H9 (cell line): ENCODE data around the gene NAA20. TPM values are rescaled to one million over a fixed set of nuclear protein-coding genes. Genes with fewer than 3 reads are reported as not detected.

Experiments
- DNase-seq: peaks from one replicate; pipeline ENCODE4 v3.0.0-alpha.2; 2017
- H2AFZ ChIP-seq: one replicate; pipeline ENCODE4 v1.6.1; 2013; ENCODE audit warnings: mild to moderate bottlenecking, low read length, control low read depth, moderate library complexity
- H2AK5ac ChIP-seq: 2 replicates; pipeline ENCODE4 v1.6.1; 2013; ENCODE audit warnings: low read length, control low read depth, mixed read lengths; ENCODE audit not compliant: insufficient read length
- H2BK120ac ChIP-seq: one replicate; pipeline ENCODE4 v1.6.1; 2013; ENCODE audit warnings: low read depth, mild to moderate bottlenecking, low read length, control low read depth, inconsistent platforms; ENCODE audit not compliant: poor library complexity, severe bottlenecking
- H2BK12ac ChIP-seq: 2 replicates; pipeline ENCODE4 v1.6.1; 2013; ENCODE audit warnings: low read length, control low read depth, mixed read lengths, low read depth; ENCODE audit not compliant: insufficient read length
- H2BK15ac ChIP-seq: 2 replicates; pipeline ENCODE4 v1.6.1; 2013; ENCODE audit warnings: low read depth, low read length, control low read depth
- H2BK20ac ChIP-seq: one replicate; pipeline ENCODE4 v1.6.1; 2013; ENCODE audit warnings: low read depth, mild to moderate bottlenecking, low read length, control low read depth, inconsistent platforms; ENCODE audit not compliant: poor library complexity, severe bottlenecking
- H2BK5ac ChIP-seq: 2 replicates; pipeline ENCODE4 v1.6.1; 2013; ENCODE audit warnings: low read length, control low read depth, mixed read lengths; ENCODE audit not compliant: insufficient read length
- H3K14ac ChIP-seq: 2 replicates; pipeline ENCODE4 v1.6.1; 2013; ENCODE audit warnings: low read length, control low read depth; ENCODE audit not compliant: insufficient read depth
- H3K18ac ChIP-seq: 2 replicates; pipeline ENCODE4 v1.6.1; 2013; ENCODE audit warnings: low read depth, mild to moderate bottlenecking, mixed read lengths, low read length, control low read depth; ENCODE audit not compliant: insufficient read length
- H3K23ac ChIP-seq: 2 replicates; pipeline ENCODE4 v1.6.1; 2013; ENCODE audit warnings: low read length, control low read depth, mixed read lengths, low read depth; ENCODE audit not compliant: insufficient read length
- H3K23me2 ChIP-seq: 2 replicates; pipeline ENCODE4 v1.6.1; 2013; ENCODE audit warnings: low read depth, mild to moderate bottlenecking, mixed read lengths, low read length, control low read depth; ENCODE audit not compliant: insufficient read length, poor library complexity, severe bottlenecking
- H3K27ac ChIP-seq: 2 replicates; pipeline ENCODE4 v1.5.1; 2013; ENCODE audit warnings: low read length, control low read depth, mixed read lengths, low read depth; ENCODE audit not compliant: insufficient read length
- H3K27me3 ChIP-seq: 2 replicates; pipeline ENCODE4 v1.6.1; 2013; ENCODE audit warnings: low read length, control low read depth, inconsistent platforms; ENCODE audit not compliant: insufficient read depth
- H3K4ac ChIP-seq: 2 replicates; pipeline ENCODE4 v1.6.1; 2013; ENCODE audit warnings: low read depth, mild to moderate bottlenecking, control low read depth, inconsistent platforms, low read length, moderate library complexity
- H3K4me1 ChIP-seq: 2 replicates; pipeline ENCODE4 v1.6.1; 2013; ENCODE audit warnings: low read length, control low read depth, inconsistent platforms; ENCODE audit not compliant: insufficient read depth
- H3K4me2 ChIP-seq: 2 replicates; pipeline ENCODE4 v1.6.1; 2013; ENCODE audit warnings: low read length, control low read depth, mixed read lengths; ENCODE audit not compliant: insufficient read length, insufficient read depth
- H3K56ac ChIP-seq: 2 replicates; pipeline ENCODE4 v1.6.1; 2013; ENCODE audit warnings: low read depth, mild to moderate bottlenecking, mixed read lengths, low read length, control low read depth; ENCODE audit not compliant: insufficient read length
- H3K79me1 ChIP-seq: 2 replicates; pipeline ENCODE4 v1.6.1; 2013; ENCODE audit warnings: low read depth, mild to moderate bottlenecking, moderate library complexity, low read length, control low read depth, inconsistent platforms; ENCODE audit not compliant: insufficient read depth, poor library complexity, severe bottlenecking
- H3K79me2 ChIP-seq: 2 replicates; pipeline ENCODE4 v1.6.1; 2013; ENCODE audit warnings: low read length, control low read depth, inconsistent platforms; ENCODE audit not compliant: insufficient read depth
- H3K9ac ChIP-seq: 2 replicates; pipeline ENCODE4 v1.6.1; 2013; ENCODE audit warnings: low read length, control low read depth, mixed read lengths; ENCODE audit not compliant: insufficient read length; ENCODE audit errors: extremely low read depth
- H3K9me3 ChIP-seq: one replicate; pipeline ENCODE4 v1.6.1; 2013; ENCODE audit warnings: low read depth, low read length, inconsistent platforms; ENCODE audit not compliant: control insufficient read depth
- H3T11ph ChIP-seq: one replicate; pipeline ENCODE4 v1.6.1; 2013; ENCODE audit warnings: mild to moderate bottlenecking, low read length, control low read depth, inconsistent platforms
- H4K20me1 ChIP-seq: one replicate; pipeline ENCODE4 v1.6.1; 2013; ENCODE audit not compliant: control insufficient read depth, insufficient read length, insufficient read depth
- H4K5ac ChIP-seq: 2 replicates; pipeline ENCODE4 v1.6.1; 2013; ENCODE audit warnings: low read depth, mild to moderate bottlenecking, mixed read lengths, low read length, control low read depth; ENCODE audit not compliant: insufficient read length
- H4K8ac ChIP-seq: replicated peaks from 2 replicates; pipeline ENCODE4 v1.6.1; 2013; ENCODE audit warnings: low read length, control low read depth, mixed read lengths, low read depth; ENCODE audit not compliant: insufficient read length
- H4K91ac ChIP-seq: 2 replicates; pipeline ENCODE4 v1.6.1; 2013; ENCODE audit warnings: low read depth, mild to moderate bottlenecking, moderate library complexity, mixed read lengths, low read length, control low read depth; ENCODE audit not compliant: insufficient read length
- H3K27ac Mint-ChIP-seq, 3 experiments: 2 replicates in 2 of 3; 3 replicates in 1 of 3; pipeline ENCODE4 v1.8.0; 2020 to 2021; ENCODE audit warnings: mixed read lengths in 3 of 3, mild to moderate bottlenecking in 1 of 3, moderate library complexity in 1 of 3
- H3K27me3 Mint-ChIP-seq: 2 replicates; pipeline ENCODE4 v1.8.0; 2021; ENCODE audit warnings: low read depth, mild to moderate bottlenecking, moderate library complexity, mixed read lengths
- H3K36me3 Mint-ChIP-seq, 3 experiments: 2 replicates in 2 of 3; 3 replicates in 1 of 3; pipeline ENCODE4 v1.8.0; 2020 to 2021; ENCODE audit warnings: low read depth in 3 of 3, mixed read lengths in 3 of 3; ENCODE audit not compliant: insufficient read depth in 1 of 3
- H3K4me1 Mint-ChIP-seq, 2 experiments: 2 replicates each; pipeline ENCODE4 v1.8.0; 2020; ENCODE audit warnings: mixed read lengths in 2 of 2
- H3K4me3 Mint-ChIP-seq, 2 experiments: 2 replicates in 1 of 2; 3 replicates in 1 of 2; pipeline ENCODE4 v1.8.0; 2020 to 2021; ENCODE audit warnings: mild to moderate bottlenecking in 2 of 2, mixed read lengths in 2 of 2, moderate library complexity in 1 of 2
- H3K9me3 Mint-ChIP-seq, 2 experiments: 2 replicates in 1 of 2; 3 replicates in 1 of 2; pipeline ENCODE4 v1.8.0; 2020; ENCODE audit warnings: mild to moderate bottlenecking in 2 of 2, mixed read lengths in 2 of 2, moderate library complexity in 1 of 2
- WGBS: extraction: QIAGEN DNeasy Blood & Tissue Kit; methylation state at CpG from one replicate; pipeline ENCODE4 v1.1.7; 2013; ENCODE audit warnings: missing lambda C conversion rate, low lambda C conversion rate, mixed read lengths; ENCODE audit not compliant: insufficient read length; ENCODE audit errors: extremely low coverage; 5-methylcytosine and 5-hydroxymethylcytosine counted together
- total RNA-seq: library from RNA; stranded (reverse); gene quantifications from 2 replicates; pipeline ENCODE4 v1.2.1, GENCODE V29; 2021
- TF ChIP-seq, protein P1 (sequence below): fragments of 200-600 bp; sonication (generic); conservative IDR thresholded peaks from 3 replicates; pipeline ENCODE4 v1.8.0; 2021; ENCODE audit warnings: antibody characterized with exemption, mild to moderate bottlenecking

NAA20 gene
- total RNA-seq, 1 experiment from 2014 or later = 48.1 TPM

DNA sequence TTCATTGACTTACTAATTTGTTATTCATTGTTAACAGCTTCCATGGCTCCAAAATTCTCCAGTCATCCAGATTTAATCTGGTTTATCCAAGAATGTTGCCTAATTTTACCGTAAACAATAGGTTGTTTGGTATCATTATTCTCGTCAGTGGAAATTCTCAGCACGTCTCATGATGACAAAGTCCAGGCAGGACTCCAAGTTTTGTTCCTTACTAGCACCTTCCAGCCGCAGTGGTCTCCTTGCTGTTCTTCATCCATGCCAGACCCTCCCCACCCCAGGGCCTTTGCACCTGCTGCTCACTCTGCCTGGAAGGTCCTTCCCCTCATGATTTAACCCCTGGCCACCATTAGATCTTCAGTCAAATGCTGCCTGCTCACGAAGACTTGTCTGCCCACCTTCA lies 48.1 kb upstream of the NAA20 start:
- no CpG with 5 or more reads among the region's 5 CpGs for WGBS
- DNase-seq = no peak
- Mint-ChIP-seq H3K4me1 (peaks cover 3% of the 10 kb centered on the region in 2 experiments; a peak in 2 of 4 replicates), H3K27ac (no peak overlapping the region; a peak in 1 of 7 replicates), H3K4me3 (no peak overlapping the region), H3K27me3 (no peaks in the 10 kb centered on the region; the same call in 1 of the 2 replicates), H3K9me3 (no peaks in the 10 kb centered on the region), H3K36me3 (no peaks in the 10 kb centered on the region)
- no peak overlapping the region for H2AFZ ChIP-seq
- no peak overlapping the region for H4K5ac ChIP-seq
- no peaks in the 10 kb centered on the region for H3K23me2 ChIP-seq
- H3K27ac ChIP-seq = no peak overlapping the region
- H2BK15ac ChIP-seq = no peak overlapping the region
- no peak overlapping the region for H3K14ac ChIP-seq
- H4K20me1 ChIP-seq = peaks cover 4% of the 10 kb centered on the region
- TF ChIP-seq, protein P1, sequence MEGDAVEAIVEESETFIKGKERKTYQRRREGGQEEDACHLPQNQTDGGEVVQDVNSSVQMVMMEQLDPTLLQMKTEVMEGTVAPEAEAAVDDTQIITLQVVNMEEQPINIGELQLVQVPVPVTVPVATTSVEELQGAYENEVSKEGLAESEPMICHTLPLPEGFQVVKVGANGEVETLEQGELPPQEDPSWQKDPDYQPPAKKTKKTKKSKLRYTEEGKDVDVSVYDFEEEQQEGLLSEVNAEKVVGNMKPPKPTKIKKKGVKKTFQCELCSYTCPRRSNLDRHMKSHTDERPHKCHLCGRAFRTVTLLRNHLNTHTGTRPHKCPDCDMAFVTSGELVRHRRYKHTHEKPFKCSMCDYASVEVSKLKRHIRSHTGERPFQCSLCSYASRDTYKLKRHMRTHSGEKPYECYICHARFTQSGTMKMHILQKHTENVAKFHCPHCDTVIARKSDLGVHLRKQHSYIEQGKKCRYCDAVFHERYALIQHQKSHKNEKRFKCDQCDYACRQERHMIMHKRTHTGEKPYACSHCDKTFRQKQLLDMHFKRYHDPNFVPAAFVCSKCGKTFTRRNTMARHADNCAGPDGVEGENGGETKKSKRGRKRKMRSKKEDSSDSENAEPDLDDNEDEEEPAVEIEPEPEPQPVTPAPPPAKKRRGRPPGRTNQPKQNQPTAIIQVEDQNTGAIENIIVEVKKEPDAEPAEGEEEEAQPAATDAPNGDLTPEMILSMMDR = no peak
- H3K4me1 ChIP-seq = no peaks in the 10 kb centered on the region
- no peaks in the 10 kb centered on the region for H3K9me3 ChIP-seq
- no peak overlapping the region for H4K91ac ChIP-seq
- H3K4me2 ChIP-seq = no peak overlapping the region
- no peak overlapping the region for H3K23ac ChIP-seq
- H2BK120ac ChIP-seq = no peak overlapping the region
- no peak overlapping the region for H4K8ac ChIP-seq
- no peak overlapping the region for H3K18ac ChIP-seq
- no peak overlapping the region for H2AK5ac ChIP-seq
- H3K9ac ChIP-seq = no peak overlapping the region
- no peak overlapping the region for H2BK5ac ChIP-seq
- H2BK20ac ChIP-seq = no peak overlapping the region
- no peak overlapping the region for H3T11ph ChIP-seq
- H3K56ac ChIP-seq = no peak overlapping the region
- no peaks in the 10 kb centered on the region for H3K27me3 ChIP-seq
- no peaks in the 10 kb centered on the region for H3K79me2 ChIP-seq
- H3K4ac ChIP-seq = no peak overlapping the region
- H3K79me1 ChIP-seq = no peaks in the 10 kb centered on the region
- no peak overlapping the region for H2BK12ac ChIP-seq
